ENCODE data around the gene MRPL44. TPM values are rescaled to one million over a fixed set of nuclear protein-coding genes. Genes with fewer than 3 reads are reported as not detected.

MRPL44 gene
- total and polyA plus RNA-seq, 2 of the 13 experiments (the other 11 are each of a cell fraction or from before 2014, with no cell fraction given): 38.4 to 78.0 TPM

- TF ChIP-seq ZNF572 (CRISPR knock-in tag; IDR thresholded peaks at IDR 0.05): no peak; the same call in 1 of the 2 replicates
- no peak for TF ChIP-seq NFE2L2 (IDR thresholded peaks at IDR 0.05; ENCODE audit: low read length)
- TF ChIP-seq ZNF788 (CRISPR knock-in tag; IDR thresholded peaks at IDR 0.05; ENCODE audit: borderline replicate concordance): no peak
- TF ChIP-seq SRF (IDR thresholded peaks at IDR 0.05; ENCODE audit: low read depth, low read length): no peak
- no peak for TF ChIP-seq ZNF616 (CRISPR knock-in tag; IDR thresholded peaks at IDR 0.05; ENCODE audit: low read depth)
- TF ChIP-seq PHF5A (CRISPR knock-in tag; IDR thresholded peaks at IDR 0.05; ENCODE audit: low read depth, unreplicated experiment): no peak
- no peak for TF ChIP-seq HHEX (CRISPR knock-in tag; IDR thresholded peaks at IDR 0.05)
- no peak for TF ChIP-seq ZNF605 (CRISPR knock-in tag; IDR thresholded peaks at IDR 0.05)
- TF ChIP-seq HIC2 (CRISPR knock-in tag; IDR thresholded peaks at IDR 0.05; ENCODE audit: low read depth): no peak
- TF ChIP-seq KAT7 (CRISPR knock-in tag; IDR thresholded peaks at IDR 0.05; ENCODE audit: borderline replicate concordance): no peak; the same call in 1 of the 2 replicates
- TF ChIP-seq MAF1 (CRISPR knock-in tag; IDR thresholded peaks at IDR 0.05; ENCODE audit: borderline replicate concordance): no peak
- TF ChIP-seq MTF2 (CRISPR knock-in tag; IDR thresholded peaks at IDR 0.05; ENCODE audit: borderline replicate concordance): no peak
- peak; percentile 75; the same call in 1 of the 2 replicates for TF ChIP-seq E2F5 (CRISPR knock-in tag; conservative IDR thresholded peaks at IDR 0.05)
- no peak for TF ChIP-seq FOXA1 (IDR thresholded peaks at IDR 0.05)
- no peak for TF ChIP-seq FOXA1 (CRISPR knock-in tag; IDR thresholded peaks at IDR 0.05)
- TF ChIP-seq ATF5 (CRISPR knock-in tag; IDR thresholded peaks at IDR 0.05; ENCODE audit: low read depth): no peak
- TF ChIP-seq ETV5 (CRISPR knock-in tag; IDR thresholded peaks at IDR 0.05; ENCODE audit: borderline replicate concordance): no peak
- TF ChIP-seq ARID3A (IDR thresholded peaks at IDR 0.05; ENCODE audit: low read depth, low read length): no peak
- TF ChIP-seq ZFP91 (CRISPR knock-in tag; IDR thresholded peaks at IDR 0.05; ENCODE audit: borderline replicate concordance): no peak
- TF ChIP-seq NR1H2 (CRISPR knock-in tag; IDR thresholded peaks at IDR 0.05; ENCODE audit: borderline replicate concordance, low read depth): no peak
- no peak for TF ChIP-seq ZNF7 (CRISPR knock-in tag; IDR thresholded peaks at IDR 0.05)
- no peak for TF ChIP-seq NR2F1 (CRISPR knock-in tag; IDR thresholded peaks at IDR 0.05)
- no peak for TF ChIP-seq ZNF33B (CRISPR knock-in tag; IDR thresholded peaks at IDR 0.05)
These were observed 13.0 kb upstream of the MRPL44 start (continued) for GRCh38 chr2:223944166-223944702.

Data from HepG2 (cell line).